ENCODE data around the gene FAM120A.
"Not testable (repeated sequence)": the region's sequence is repeated elsewhere in the genome, so short reads cannot be mapped to it uniquely, and the experiment has no call there.

Gene FAM120A

DNA sequence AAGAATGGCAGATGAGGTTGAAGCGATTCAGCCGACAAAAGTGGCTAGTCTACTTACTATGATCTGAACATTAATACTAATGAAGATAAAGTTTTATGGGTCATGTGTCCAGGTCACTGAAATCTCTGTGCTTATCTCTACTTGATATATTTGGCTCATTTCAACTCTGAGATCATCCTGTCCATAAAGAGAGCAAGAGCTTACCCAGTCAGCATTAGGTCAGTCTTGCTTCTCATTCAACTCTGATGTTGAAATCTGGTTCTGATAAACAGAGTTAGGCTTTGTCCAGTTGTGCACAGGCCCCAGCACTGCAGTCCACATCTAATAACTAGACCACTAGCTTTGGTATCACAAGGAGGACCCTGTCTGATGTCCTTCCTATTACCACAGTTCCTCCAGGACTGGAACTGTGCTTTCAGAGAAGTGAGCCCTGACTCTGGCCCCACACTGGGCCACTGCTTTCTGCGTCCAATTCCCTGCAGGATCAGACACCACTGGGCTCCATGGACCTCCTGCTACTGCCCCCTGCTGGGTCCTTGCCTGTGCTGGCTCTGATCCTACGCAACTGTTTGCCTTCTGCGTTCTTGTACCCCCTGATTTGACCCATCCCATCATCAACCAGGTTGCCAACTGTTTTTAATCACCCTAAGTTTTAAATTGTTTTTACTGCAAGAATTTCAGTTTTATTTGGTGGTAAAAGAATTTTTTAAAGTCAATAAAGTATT lies 23.7 kb upstream of the FAM120A start:
- TF ChIP-seq PAX5 (IDR thresholded peaks at IDR 0.05; ENCODE audit: insufficient read depth, low read length, severe bottlenecking), result no peak
- TF ChIP-seq TAF1 (IDR thresholded peaks at IDR 0.05; ENCODE audit: low read depth, low read length), result no peak
- TF ChIP-seq POU2F2 (IDR thresholded peaks at IDR 0.05; ENCODE audit: low read depth, low read length), result no peak
- TF ChIP-seq POLR2A (IDR thresholded peaks at IDR 0.05; ENCODE audit: low read depth, low read length), result no peak
- TF ChIP-seq SPI1 (IDR thresholded peaks at IDR 0.05; ENCODE audit: low read depth, low read length), result no peak
- TF ChIP-seq POLR2AphosphoS5 (IDR thresholded peaks at IDR 0.05; ENCODE audit: low read depth, low read length), result no peak
- no peak for DNase-seq (ENCODE audit: insufficient read length, low spot score)
- no peak for FAIRE-seq

DNA sequence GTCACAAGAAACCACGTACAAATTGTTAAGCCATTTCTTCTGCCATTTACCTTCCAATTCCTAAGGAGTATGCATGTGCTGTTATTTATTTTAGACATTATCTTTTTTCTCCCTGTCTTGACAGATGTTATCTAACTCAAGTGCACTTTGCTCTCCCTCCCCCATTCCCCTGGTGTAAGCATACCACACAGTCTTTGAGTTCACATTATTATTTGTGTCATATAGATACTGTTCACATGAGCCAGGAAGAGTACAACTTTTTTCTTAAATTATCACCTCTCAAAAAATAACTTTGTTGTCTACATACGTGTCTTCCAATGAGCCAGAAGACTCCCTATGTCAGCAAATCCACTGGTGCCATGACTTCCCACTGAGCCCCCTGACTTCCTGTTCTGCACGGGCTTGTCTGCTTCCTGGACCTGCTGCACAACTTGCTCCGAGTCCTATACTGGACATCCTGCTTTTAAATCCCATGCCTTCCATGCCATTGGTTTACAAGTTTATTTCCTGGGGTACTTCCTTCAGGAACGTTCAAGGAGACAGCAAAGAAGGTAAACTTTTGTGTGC lies 19.9 kb upstream of the FAM120A start:
- TF ChIP-seq POLR2A (IDR thresholded peaks at IDR 0.05; ENCODE audit: low read depth, low read length) (no peak), SPI1 (IDR thresholded peaks at IDR 0.05; ENCODE audit: low read depth, low read length) (no peak), PAX5 (IDR thresholded peaks at IDR 0.05; ENCODE audit: insufficient read depth, low read length, severe bottlenecking) (no peak), TAF1 (IDR thresholded peaks at IDR 0.05; ENCODE audit: low read depth, low read length) (no peak), POLR2AphosphoS5 (IDR thresholded peaks at IDR 0.05; ENCODE audit: low read depth, low read length) (no peak), POU2F2 (IDR thresholded peaks at IDR 0.05; ENCODE audit: low read depth, low read length) (no peak)
- FAIRE-seq (no peak), DNase-seq (ENCODE audit: insufficient read length, low spot score) (no peak)

DNA sequence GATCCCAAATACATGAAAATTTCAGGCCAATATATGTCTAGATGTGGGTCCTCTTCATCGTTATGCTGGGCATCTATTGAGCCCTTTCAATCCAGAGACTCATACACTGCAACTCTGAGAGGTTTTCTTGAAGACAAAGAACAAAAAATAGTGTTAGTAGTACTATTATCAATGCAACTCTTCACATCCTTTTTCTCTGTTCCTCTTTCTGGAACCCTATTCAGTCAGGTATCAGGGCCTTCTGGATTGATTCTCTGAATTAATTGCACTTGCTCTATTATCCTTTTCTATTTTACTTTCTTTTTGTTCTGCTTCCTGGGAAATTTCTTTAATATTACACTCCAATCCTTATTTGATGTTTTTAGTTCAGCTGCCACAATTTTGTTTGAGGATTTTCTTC lies 18.5 kb upstream of the FAM120A start:
- DNase-seq (ENCODE audit: insufficient read length, low spot score) (no peak), FAIRE-seq (no peak)

DNA sequence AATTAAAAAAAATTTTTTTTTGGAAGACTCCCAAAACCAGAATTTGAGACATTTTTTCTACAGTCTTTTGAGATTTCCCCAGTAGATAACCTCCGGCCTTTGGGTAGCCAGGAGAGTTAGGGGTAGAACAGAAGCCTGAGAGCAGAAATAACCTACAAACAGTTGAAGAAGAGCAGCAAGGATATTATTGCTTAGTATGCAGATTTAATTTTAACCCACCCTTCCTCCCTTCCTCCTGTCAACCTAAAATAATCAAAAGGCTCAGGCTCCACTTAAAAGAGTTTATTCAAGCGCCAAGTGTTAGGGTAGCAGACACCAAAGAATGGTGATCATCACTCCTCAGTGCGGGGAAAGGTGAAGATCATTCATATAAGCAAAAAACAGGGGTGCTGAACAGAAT lies 17.4 kb upstream of the FAM120A start:
- DNase-seq (ENCODE audit: insufficient read length, low spot score) (no peak), FAIRE-seq (no peak)
- no peak for TF ChIP-seq POLR2A (IDR thresholded peaks at IDR 0.05; ENCODE audit: low read depth, low read length)
- TF ChIP-seq PAX5 (IDR thresholded peaks at IDR 0.05; ENCODE audit: insufficient read depth, low read length, severe bottlenecking), result no peak
- TF ChIP-seq POLR2AphosphoS5 (IDR thresholded peaks at IDR 0.05; ENCODE audit: low read depth, low read length), result no peak
- no peak for TF ChIP-seq SPI1 (IDR thresholded peaks at IDR 0.05; ENCODE audit: low read depth, low read length)
- TF ChIP-seq POU2F2 (IDR thresholded peaks at IDR 0.05; ENCODE audit: low read depth, low read length), result no peak
- TF ChIP-seq TAF1 (IDR thresholded peaks at IDR 0.05; ENCODE audit: low read depth, low read length), result no peak

More for the DNA sequence above, 18.5 kb upstream of the FAM120A start:
- TF ChIP-seq POU2F2 (IDR thresholded peaks at IDR 0.05; ENCODE audit: low read depth, low read length), result no peak
- peak; percentile 77 for TF ChIP-seq SPI1 (IDR thresholded peaks at IDR 0.05; ENCODE audit: low read depth, low read length)
- no peak for TF ChIP-seq POLR2AphosphoS5 (IDR thresholded peaks at IDR 0.05; ENCODE audit: low read depth, low read length)
- no peak for TF ChIP-seq TAF1 (IDR thresholded peaks at IDR 0.05; ENCODE audit: low read depth, low read length)

DNA sequence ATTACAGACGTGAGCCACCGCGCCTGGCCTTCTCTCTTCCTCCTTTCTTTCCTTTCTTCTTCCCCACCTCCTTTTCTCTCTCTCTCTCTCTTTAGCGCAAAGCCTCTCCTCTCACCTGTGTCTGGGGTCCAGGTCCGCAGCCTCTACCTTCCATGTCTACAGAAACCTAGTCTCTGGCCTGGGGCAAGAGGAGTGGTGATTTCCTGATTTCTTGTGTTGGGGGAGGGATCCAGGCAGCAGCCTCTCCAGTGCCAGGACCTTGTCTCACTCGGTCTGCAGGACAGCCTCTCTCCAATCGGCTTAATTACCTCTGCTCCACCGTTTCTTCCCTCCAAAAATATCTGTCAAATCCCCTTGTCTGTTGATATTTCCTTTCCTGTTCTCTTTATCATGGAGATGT lies 16.1 kb upstream of the FAM120A start:
- DNase-seq (ENCODE audit: insufficient read length, low spot score), result no peak
- TF ChIP-seq POU2F2 (IDR thresholded peaks at IDR 0.05; ENCODE audit: low read depth, low read length), result no peak
- no peak for TF ChIP-seq POLR2AphosphoS5 (IDR thresholded peaks at IDR 0.05; ENCODE audit: low read depth, low read length)
- TF ChIP-seq PAX5 (IDR thresholded peaks at IDR 0.05; ENCODE audit: insufficient read depth, low read length, severe bottlenecking), result no peak
- TF ChIP-seq TAF1 (IDR thresholded peaks at IDR 0.05; ENCODE audit: low read depth, low read length), result no peak
- no peak for TF ChIP-seq POLR2A (IDR thresholded peaks at IDR 0.05; ENCODE audit: low read depth, low read length)
- TF ChIP-seq SPI1 (IDR thresholded peaks at IDR 0.05; ENCODE audit: low read depth, low read length), result no peak
- no peak for FAIRE-seq

DNA sequence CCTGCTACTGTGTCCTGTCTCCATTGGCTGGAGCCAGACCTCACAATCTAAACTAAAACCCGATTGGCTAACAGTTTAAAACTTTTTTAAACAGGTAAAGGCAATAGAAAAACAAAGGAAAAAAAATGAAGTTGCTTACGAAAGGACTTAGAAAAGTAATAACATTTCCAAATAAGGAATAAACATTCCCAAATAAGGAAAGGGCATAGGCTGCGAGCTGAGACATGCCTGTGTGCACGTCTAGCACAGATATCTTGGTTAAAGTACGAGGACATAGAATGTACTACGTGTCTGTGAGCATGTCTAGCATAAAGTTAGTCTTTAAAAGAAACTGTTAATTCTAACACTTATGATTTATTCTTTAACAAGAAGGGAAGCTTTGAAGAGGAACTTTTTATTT lies 15.3 kb upstream of the FAM120A start:
- FAIRE-seq (no peak), DNase-seq (ENCODE audit: insufficient read length, low spot score) (no peak)
- TF ChIP-seq POLR2AphosphoS5 (IDR thresholded peaks at IDR 0.05; ENCODE audit: low read depth, low read length) (no peak), SPI1 (IDR thresholded peaks at IDR 0.05; ENCODE audit: low read depth, low read length) (no peak), POU2F2 (IDR thresholded peaks at IDR 0.05; ENCODE audit: low read depth, low read length) (no peak), PAX5 (IDR thresholded peaks at IDR 0.05; ENCODE audit: insufficient read depth, low read length, severe bottlenecking) (no peak), POLR2A (IDR thresholded peaks at IDR 0.05; ENCODE audit: low read depth, low read length) (no peak), TAF1 (IDR thresholded peaks at IDR 0.05; ENCODE audit: low read depth, low read length) (no peak)

DNA sequence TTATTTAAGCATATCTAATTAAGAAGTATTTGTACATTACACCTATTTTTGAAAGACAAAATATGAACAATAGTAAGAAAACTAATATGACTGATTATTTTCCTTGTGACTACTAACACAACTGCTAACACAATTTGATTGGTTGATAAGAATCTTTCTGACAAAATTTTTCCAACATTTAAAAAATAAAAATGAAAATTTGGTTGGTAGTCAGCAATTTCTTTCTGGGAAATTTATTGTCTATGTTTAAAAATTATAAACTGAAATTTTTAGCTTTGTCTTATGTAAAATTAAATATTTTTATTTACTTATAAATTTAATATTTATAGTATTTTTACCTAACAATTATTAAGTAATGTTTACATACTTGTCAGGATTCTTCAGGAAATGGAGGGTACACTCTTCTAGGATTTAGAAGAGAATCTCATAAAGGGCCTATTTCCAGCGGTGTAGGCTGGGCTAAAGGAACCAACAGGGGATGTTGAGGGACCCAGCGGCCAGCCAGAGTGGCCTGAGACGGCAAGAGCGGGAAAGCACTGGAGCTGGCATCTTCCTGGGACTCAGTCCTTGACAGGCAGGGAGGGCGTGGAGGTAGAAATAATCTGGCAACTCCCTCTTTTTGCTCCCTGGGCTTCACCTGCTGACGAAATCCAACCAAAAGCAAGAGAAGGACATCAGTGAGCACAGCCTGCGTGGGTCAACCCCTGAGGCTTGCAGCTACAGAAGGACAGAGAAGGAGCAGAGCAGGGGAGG lies 14.7 kb upstream of the FAM120A start:
- DNase-seq (ENCODE audit: insufficient read length, low spot score), result no peak
- no peak for FAIRE-seq
- TF ChIP-seq PAX5 (IDR thresholded peaks at IDR 0.05; ENCODE audit: insufficient read depth, low read length, severe bottlenecking) (no peak), POU2F2 (IDR thresholded peaks at IDR 0.05; ENCODE audit: low read depth, low read length) (no peak), TAF1 (IDR thresholded peaks at IDR 0.05; ENCODE audit: low read depth, low read length) (no peak), POLR2A (IDR thresholded peaks at IDR 0.05; ENCODE audit: low read depth, low read length) (no peak), POLR2AphosphoS5 (IDR thresholded peaks at IDR 0.05; ENCODE audit: low read depth, low read length) (no peak), SPI1 (IDR thresholded peaks at IDR 0.05; ENCODE audit: low read depth, low read length) (no peak)

DNA sequence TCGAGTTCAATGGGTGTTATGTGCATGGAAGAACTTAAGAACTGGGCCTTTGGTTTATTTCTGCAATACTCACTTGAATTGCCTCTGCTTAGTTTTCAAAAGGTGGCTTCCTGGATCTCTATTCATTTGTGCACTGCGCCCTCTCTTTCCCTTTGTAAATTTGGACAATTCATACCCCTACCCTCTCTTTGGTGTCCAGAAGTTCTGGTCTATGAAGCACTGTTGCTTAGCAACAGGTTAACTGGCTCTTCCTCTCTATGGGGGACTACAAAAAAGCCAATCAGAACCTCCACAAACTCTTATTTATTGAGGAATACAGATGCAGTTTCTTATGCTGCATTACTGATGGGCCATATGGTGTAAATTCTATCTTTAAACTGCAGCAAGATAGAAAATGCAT lies 13.5 kb upstream of the FAM120A start:
- no peak for FAIRE-seq

DNA sequence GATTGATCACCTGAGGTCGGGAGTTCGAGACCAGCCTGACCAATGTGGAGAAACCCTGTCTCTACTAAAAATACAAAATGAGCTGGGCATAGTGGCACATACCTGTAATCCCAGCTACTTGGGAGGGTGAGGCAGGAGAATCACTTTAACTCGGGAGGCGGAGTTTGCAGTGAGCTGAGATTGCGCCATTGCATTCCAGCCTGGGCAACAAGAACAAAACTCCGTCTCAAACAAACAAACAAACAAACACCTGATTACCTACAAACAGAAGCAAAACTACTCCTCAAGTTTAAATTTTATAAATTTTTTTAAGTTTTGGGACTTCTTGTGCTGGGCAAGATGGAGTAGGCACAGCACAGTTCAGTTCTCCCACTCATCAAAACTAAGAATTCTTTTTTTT lies 12.2 kb upstream of the FAM120A start:
- not testable (repeated sequence) for FAIRE-seq; DNase-seq (ENCODE audit: insufficient read length, low spot score)

More for the DNA sequence above, 13.5 kb upstream of the FAM120A start:
- no peak for DNase-seq (ENCODE audit: insufficient read length, low spot score)
- TF ChIP-seq POLR2AphosphoS5 (IDR thresholded peaks at IDR 0.05; ENCODE audit: low read depth, low read length), result no peak
- no peak for TF ChIP-seq POLR2A (IDR thresholded peaks at IDR 0.05; ENCODE audit: low read depth, low read length)
- TF ChIP-seq SPI1 (IDR thresholded peaks at IDR 0.05; ENCODE audit: low read depth, low read length), result no peak
- TF ChIP-seq PAX5 (IDR thresholded peaks at IDR 0.05; ENCODE audit: insufficient read depth, low read length, severe bottlenecking), result no peak
- no peak for TF ChIP-seq TAF1 (IDR thresholded peaks at IDR 0.05; ENCODE audit: low read depth, low read length)

Measured in GM12891 (cell line).